Measurements from ENCODE around the gene MIPOL1.

Gene MIPOL1

GRCh38 chr14:37600880-37601741 lies 403.4 kb downstream of the MIPOL1 start:
- no peak for DNase-seq

DNA sequence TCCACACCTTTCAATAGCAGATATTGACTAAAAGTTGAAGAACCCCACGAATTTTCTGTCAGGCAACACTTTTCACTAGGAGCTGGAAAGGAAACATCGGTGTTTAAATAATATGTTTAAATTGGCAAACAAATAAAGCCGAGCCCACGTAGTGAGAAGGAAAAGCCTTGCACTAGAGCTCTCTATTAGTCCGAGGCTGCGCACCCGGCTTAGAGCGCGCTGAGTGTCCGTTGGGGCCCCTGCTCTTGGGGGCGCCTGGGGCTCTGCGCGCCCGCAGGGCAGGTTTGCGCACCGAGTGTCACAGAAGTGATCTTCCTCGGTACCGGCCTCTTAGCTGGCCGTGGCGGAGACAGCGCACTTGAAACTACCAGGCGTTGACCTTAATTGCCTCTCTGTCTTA lies 404.1 kb downstream of the MIPOL1 start:
- DNase-seq: no peak
